PC-3 (cell line): ENCODE data around the gene SKIDA1.

Experiments
- CTCF ChIP-seq: fragments of 300-600 bp; sonication (generic); conservative IDR thresholded peaks from 2 replicates; pipeline ENCODE4 v1.5.1; 2017; ENCODE audit warnings: antibody characterized with exemption, low read depth, mild to moderate bottlenecking, low read length
- EZH2phosphoT487 ChIP-seq: fragments of 300-600 bp; sonication (generic); IDR thresholded peaks from 2 replicates; pipeline ENCODE4 v1.6.1; 2018; ENCODE audit warnings: mild to moderate bottlenecking, antibody characterized with exemption, low read length, borderline replicate concordance

GRCh38 chr10:21513405-21513788 lies 12.1 kb downstream of the SKIDA1 start:
- TF ChIP-seq CTCF: no peak
- TF ChIP-seq EZH2phosphoT487: no peak
